ENCODE results near the gene EIF5AL1. TPM values are rescaled to one million over a fixed set of nuclear protein-coding genes. Genes with fewer than 3 reads are reported as not detected.

The EIF5AL1 gene
- total RNA-seq, 1 experiment from 2014 or later, result 0.39 TPM

GRCh38 chr10:79496896-79497295 lies 15.4 kb upstream of the EIF5AL1 start:
- Histone ChIP-seq H2BK12ac (ENCODE audit: insufficient read length, low read depth, low read length) (no peak overlapping the region), H3K9ac (ENCODE audit: extremely low read depth, insufficient read length, low read length) (no peak overlapping the region), H2BK5ac (ENCODE audit: insufficient read length, low read length) (no peak overlapping the region), H3K23ac (ENCODE audit: insufficient read length, low read depth, low read length) (no peak overlapping the region), H3K79me1 (ENCODE audit: insufficient read depth, low read depth, low read length, poor library complexity, severe bottlenecking) (no peaks in the 10 kb centered on the region), H2AFZ (ENCODE audit: low read length) (no peak overlapping the region), H3K9me3 (ENCODE audit: control insufficient read depth, low read depth, low read length) (no peaks in the 10 kb centered on the region), H2BK15ac (ENCODE audit: low read depth, low read length) (no peak overlapping the region), H3K14ac (ENCODE audit: insufficient read depth, low read length) (no peak overlapping the region), H3T11ph (ENCODE audit: low read length) (no peak overlapping the region), H3K4me1 (ENCODE audit: insufficient read depth, low read length) (no peaks in the 10 kb centered on the region), H3K27me3 (ENCODE audit: insufficient read depth, low read length) (no peaks in the 10 kb centered on the region), H3K23me2 (ENCODE audit: insufficient read length, low read depth, low read length, poor library complexity, severe bottlenecking) (no peaks in the 10 kb centered on the region), H3K4ac (ENCODE audit: low read depth, low read length) (no peak overlapping the region), H3K18ac (ENCODE audit: insufficient read length, low read depth, low read length) (no peak overlapping the region), H4K5ac (ENCODE audit: insufficient read length, low read depth, low read length) (no peak overlapping the region), H2BK20ac (ENCODE audit: low read depth, low read length, poor library complexity, severe bottlenecking) (no peak overlapping the region), H2AK5ac (ENCODE audit: insufficient read length, low read length) (no peak overlapping the region), H3K79me2 (ENCODE audit: insufficient read depth, low read length) (no peaks in the 10 kb centered on the region), H4K8ac (replicated peaks; ENCODE audit: insufficient read length, low read depth, low read length) (no peak overlapping the region), H4K20me1 (ENCODE audit: control insufficient read depth, insufficient read depth, insufficient read length) (no peaks in the 10 kb centered on the region), H3K27ac (ENCODE audit: insufficient read length, low read depth, low read length) (no peak overlapping the region), H3K4me2 (ENCODE audit: insufficient read depth, insufficient read length, low read length) (no peak overlapping the region), H3K56ac (ENCODE audit: insufficient read length, low read depth, low read length) (no peak overlapping the region), H4K91ac (ENCODE audit: insufficient read length, low read depth, low read length) (no peak overlapping the region), H2BK120ac (ENCODE audit: low read depth, low read length, poor library complexity, severe bottlenecking) (no peak overlapping the region)
- no peak overlapping the region for H3K27ac Mint-ChIP-seq
- peaks cover 0 to 2% of the 10 kb centered on the region in 2 experiments; a peak in 2 of 4 replicates for H3K4me1 Mint-ChIP-seq
- peaks cover 61% of the 10 kb centered on the region for H3K27me3 Mint-ChIP-seq (ENCODE audit: low read depth)
- H3K36me3 Mint-ChIP-seq (ENCODE audit: insufficient read depth in 1 of 3, low read depth in 3 of 3), result 0 out of 7 replicates have a peak, but pooled peaks cover 0 to 2% (median 0%) of the 10 kb centered on the region in 3 experiments
- H3K4me3 Mint-ChIP-seq, result no peak overlapping the region
- peaks cover 0 to 3% of the 10 kb centered on the region in 2 experiments; a peak in 2 of 5 replicates for H3K9me3 Mint-ChIP-seq
- DNase-seq, result no peak
- TF ChIP-seq CTCF (conservative IDR thresholded peaks at IDR 0.05), result no peak
- no CpG with 5 or more reads among the region's 4 CpGs for WGBS (ENCODE audit: extremely low coverage, insufficient read length, low lambda C conversion rate)
